LHCN-M2 (cell line): ENCODE results near the gene MYDGF. TPM values are rescaled to one million over a fixed set of nuclear protein-coding genes. Genes with fewer than 3 reads are reported as not detected.
A peak's percentile ranks its signal among the peaks of the same experiment; 100 is the strongest.
"Not testable (repeated sequence)": the region's sequence is repeated elsewhere in the genome, so short reads cannot be mapped to it uniquely, and the experiment has no call there.

Source experiments
- DNase-seq: peaks from one replicate; pipeline ENCODE4 v3.0.0-alpha.2; 2012; ENCODE audit warnings: low read depth
- total RNA-seq: library from RNA; depleted of rRNA; stranded (reverse); fragments of >200 nt; gene quantifications from 2 replicates; pipeline ENCODE4 v1.2.3, GENCODE V29; 2014

The MYDGF gene
- total RNA-seq, 1 experiment from 2014 or later = 151 TPM

DNA sequence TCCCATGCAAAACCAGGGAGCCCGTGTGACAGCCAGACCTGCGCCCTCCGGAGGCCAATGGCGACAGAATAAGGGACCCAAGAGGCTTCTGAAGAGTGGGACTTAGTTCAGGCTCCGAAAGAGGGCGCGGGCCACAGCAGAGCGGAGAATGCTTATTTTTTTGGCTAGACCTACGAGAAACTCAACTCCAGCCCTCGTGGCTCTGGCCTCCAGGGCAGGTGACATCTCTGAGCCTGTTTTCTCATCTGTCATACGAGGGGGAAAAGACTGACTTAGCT lies 30.5 kb upstream of the MYDGF start:
- DNase-seq = no peak

DNA sequence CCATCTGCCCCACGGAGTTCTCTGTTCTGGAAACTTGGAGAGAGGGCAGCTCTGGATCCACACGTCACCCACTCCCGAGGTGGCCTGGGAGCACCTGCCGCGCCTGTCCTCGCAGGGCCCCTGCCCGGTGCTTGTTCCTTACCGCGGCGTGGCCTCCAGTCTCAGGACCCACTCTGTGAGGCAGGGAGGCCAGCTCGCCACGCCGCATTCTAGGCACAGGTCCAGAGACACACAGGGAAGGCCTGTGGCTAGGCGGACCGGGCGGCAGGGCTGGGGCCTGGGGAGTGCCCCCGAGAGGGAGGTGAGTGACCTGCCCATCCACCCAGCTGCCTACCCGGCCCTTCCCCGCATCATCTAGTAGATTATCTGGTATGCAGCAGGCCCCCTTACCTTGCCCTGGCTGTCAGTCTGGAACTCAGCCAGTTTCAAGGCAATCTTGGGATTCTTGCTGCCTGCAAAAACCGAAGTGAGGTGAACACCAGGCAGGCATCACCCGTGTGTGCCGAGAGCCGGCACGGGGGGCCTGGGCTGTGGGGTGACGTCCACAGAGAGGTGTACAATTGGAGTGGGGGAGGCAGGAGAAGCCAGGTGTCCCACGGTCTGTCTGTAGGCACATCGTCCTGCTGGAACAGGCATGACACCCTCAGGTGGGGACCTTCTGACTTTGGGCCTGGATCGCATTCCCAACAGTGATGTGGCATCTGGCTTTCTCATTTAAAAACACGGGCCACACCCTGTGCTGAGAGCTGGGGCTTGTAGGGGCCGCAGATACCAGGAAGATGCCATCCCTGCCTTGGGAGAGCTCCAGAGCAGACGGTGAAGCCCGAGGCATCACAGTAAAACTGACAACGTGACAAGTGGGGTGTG lies 29.9 kb upstream of the MYDGF start:
- no peak for DNase-seq

DNA sequence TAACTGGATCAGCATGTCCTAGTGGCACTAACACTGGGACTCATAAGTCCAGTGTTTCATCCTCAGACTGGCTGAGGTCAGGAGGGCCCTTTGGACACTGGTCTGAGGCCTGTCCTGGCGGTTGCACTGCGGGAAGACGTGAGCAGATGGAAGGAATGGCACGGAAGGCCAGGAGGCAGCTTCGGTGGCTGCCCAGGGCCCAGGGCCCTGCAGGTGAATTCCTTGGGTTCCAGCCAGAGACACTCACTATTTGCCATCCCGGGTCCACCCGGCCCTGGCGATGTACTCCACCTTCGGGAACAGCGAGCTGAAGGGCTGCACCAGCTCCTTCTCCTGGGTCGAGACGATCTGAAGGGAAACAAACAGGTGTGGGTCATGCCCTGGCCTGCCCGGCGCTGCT lies 27.2 kb upstream of the MYDGF start:
- no peak for DNase-seq

DNA sequence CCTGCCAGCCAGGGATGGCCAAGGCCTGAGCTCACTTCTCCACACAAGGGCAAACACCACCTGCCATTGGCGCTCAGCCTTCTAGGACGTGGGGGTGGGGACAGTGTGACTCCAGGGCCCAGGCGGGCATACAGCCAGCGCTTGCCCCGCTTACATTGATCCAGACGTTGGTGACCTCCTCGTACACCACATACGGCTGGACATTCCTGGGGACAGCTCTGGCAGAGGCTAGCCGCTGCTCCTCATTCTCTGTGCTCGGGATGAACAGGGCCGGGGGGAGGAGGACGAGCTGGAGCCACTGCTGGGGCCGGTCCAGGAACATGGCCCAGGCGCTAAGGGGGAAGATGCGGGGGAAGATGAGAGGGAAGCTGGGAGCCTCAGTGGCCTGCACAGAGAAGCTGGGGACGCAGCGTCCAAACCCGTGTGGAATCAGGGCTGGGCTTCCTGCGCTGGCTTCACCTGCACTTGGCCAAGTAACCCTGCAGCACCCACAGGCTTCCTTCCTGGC lies 25.1 kb upstream of the MYDGF start:
- DNase-seq = no peak

DNA sequence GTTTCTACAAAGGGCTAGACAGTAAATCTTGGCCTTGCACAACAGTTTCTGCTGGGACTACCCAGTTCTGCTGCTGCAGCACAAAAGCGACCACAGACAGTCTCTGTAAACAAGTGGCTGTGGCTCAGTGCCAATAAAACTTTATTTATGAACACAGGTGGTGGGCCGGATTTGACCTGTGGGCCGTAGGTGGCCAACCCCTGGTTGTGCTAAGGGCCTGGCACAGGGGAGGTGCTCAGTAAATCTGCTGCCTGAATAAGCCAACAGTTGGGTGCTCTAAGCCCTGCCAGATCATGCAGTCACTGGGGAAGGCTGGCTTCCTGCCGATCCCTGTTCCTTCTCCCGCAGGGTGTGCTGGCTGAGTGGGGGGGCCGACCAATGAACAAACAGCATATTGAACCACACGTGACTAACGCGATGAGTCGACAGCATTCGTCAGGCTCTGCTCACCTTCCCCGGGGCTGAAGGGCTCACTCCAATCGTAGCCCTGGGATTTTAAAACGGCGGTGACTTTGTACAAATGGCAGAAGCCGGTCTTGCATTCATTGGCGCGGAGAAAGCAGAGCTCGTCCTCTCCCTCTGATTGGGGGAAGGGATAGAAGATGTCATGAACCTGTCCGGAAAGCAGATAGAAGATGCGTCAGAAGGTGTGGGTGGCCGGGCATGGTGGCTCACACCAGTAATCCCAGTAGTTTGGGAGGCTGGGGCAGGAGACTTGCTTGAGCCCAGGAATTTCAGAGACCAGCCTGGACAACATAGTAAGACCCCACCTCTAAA lies 24.3 kb upstream of the MYDGF start:
- DNase-seq = peak; percentile 100

DNA sequence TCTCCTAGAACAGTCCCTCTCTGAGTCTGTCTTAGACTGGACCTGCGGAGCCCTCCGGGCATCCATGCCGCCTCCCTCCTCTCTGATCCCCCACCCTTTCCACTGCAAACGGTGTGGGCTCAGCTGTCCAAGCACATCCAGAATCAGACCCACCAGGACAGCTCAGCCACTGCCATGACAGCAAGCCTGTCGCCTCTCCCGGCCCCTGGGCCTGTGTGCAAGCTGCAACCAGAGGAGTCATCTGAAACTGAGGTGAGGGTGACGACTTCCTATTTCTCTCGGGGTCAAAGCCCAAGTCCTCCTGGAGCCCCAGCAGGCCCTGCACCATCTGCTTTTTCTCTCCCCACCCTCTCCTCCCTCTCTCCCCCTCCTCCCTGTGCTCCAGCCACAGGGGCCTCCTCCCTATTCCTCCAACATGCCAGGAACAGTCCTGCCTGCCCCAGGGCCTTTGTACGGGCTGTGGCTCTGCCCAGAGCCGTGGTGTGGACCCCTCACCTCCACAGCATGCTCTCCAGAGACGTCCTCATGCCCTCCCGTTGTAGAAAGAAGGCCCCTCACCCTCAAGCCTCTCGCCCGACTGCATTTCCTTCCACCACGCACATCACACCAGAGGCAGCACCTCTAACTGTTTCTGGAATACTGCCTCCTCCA lies 23.5 kb upstream of the MYDGF start:
- no peak for DNase-seq

DNA sequence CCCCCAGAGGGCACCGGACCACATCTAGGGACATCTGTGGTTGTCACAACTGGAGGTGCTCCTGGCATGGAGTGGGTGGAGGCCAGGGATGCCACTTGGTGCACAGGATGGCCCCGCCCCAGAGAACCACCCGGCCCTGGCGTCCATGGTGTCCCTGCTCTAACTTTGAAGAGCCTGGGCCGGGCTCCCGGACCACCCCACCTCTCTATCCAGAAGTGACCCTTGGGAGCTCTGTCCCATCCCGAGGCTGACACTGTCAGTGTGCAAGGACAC lies 22.9 kb upstream of the MYDGF start:
- DNase-seq = no peak

DNA sequence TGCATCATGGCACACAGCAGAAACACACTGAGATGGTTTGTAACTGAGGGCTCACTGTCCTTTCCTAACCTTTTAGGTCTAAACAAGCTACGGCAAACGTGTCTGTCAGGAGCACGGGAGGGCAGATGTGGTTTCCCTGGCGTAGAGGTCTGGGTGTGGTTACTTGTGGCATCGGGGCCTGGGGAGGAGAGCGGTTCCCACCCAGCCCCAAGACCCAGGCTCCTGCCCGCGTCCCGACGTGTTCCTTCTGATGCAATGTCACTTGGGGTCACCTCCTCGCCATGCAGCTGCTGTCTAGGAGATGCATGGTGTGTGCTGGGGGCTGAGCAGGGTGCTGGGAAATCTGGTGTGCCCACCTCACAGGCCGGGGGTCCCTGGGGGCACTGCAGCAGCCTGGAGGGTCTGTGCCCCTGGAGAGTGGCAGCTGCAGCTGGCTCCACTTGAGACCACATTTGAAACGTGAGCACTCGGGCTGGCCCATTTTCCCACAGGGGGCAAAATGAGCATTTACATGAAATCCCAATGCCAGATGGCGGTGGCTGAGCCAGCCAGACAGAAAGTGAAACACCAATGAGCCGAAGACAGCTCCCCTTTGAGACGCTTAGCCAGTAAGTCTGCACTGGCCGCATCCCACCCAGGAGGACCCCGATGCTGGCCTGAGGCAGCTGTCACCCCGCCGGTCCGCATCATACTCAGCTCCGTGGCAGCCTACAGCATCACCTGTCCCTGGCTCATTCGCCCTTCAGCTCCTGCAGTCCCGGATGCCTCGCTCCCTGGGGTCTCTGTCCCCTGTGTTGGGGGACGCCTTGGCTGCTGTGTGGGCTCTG lies 22.3 kb upstream of the MYDGF start:
- DNase-seq = peak; percentile 44

DNA sequence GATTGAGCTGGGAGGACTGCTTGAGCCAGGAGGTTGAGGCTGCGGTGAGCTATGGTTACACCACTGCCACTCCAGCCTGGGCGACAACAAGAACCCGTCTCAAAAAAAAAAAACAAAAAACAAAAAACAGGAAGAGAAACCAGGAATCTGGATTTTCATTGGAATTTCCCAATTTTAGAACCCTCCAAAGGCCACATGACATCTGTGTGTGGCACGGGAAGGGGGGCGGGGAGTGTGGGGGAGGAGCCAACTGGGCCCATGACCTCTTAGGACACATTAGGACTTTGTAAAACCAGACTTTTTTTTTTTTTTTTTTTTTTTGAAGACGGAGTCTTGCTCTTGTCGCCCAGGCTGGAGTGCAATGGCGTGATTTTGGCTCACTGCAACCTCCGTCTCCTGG lies 21.2 kb upstream of the MYDGF start:
- no peak for DNase-seq

DNA sequence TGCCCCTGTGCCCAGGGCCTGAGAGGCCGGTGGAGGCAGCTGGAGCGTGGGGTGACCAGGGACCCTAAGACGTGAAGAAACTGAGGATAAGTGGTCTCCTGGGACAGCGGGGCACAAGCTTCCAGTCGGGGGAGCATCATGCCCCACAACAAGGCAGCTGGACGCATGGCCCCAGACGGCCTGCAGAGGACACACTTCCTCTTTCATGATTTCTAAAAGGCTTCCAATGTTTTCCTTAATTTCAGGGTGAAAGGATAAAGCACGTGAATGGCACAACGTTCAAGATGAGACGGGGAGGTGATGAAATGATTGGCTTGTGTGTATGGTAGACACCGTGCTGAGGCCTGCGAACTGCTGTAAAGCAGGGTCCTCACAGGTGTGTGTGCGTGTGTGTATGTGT lies 20.2 kb upstream of the MYDGF start:
- DNase-seq = no peak

DNA sequence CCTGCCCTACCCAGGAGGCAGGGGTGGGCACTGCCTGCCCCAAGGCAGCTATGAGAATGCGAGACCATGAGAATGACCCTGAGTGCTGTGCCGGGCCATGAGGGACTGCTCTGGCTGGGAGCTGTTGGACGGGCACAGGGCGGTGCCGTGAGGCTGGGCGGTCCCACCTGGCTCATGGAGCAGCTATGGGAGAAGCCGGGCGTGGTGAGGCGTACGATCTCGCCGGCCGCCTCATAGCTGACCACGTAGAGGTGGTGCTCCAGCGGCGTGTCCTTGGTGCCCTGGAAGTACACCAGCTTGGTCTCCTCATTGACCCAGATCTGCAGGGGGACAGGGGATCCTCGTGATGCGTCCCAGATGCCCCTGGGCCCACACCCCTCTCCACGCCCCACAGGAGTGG lies 19.3 kb upstream of the MYDGF start:
- no peak for DNase-seq

DNA sequence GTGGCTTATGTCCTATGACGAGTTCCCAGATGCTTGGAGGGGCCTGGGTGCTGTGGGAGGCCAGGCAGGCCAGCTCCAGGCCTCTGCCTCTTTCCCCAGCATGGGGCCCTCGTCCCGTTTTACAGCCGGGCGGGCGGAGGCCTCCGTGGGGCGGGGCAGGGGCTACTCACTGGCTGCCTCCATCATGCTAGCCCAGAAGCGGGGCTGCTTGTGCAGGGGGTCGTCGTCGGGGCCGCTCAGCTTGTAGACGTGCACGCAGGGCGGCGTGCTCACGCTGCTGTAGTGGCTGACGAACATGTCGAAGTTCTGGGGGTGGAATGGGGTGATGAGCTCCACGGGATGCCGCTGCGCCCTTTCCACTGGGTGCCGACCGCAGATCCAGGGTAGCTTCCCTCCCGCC lies 18.4 kb upstream of the MYDGF start:
- DNase-seq = no peak

DNA sequence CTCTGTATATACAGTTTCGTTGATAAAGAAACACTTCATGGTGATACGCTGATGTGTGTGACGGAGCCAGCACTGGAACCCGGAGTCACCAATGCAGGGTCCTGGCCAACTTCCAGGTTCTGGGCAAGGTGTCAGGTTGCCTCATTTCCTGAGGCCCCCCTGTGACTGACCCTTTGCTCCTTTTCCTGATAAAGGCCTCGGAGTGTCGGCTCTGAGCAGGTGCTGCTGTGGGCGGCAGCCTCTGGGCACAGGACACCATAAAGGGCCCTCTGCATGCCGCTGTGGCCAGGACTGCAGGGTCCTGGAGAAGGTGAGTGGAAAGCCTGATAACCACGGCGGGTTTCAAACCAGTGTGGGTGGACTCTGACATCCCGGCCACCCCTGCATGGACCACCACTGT lies 17.3 kb upstream of the MYDGF start:
- DNase-seq = no peak

DNA sequence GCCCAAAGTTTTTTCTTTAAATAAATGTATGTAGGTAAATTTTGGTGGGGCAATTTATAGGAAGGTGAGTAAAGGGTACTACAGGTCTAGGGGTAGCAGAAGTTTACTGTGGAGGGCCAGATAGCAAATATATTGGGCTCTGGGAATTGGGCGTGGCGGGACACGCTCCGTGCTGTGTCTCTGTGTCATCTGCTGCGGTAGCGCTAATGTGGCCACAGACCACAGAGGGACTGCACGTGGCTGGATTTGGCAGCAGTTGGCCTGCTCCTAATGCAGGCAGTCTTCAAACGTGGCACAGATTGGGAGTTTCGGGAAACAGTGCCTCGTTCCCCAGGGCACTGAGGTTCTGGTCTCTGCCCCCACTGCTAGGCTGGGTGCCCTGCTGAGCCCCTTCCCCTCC lies 16.6 kb upstream of the MYDGF start:
- DNase-seq = no peak

DNA sequence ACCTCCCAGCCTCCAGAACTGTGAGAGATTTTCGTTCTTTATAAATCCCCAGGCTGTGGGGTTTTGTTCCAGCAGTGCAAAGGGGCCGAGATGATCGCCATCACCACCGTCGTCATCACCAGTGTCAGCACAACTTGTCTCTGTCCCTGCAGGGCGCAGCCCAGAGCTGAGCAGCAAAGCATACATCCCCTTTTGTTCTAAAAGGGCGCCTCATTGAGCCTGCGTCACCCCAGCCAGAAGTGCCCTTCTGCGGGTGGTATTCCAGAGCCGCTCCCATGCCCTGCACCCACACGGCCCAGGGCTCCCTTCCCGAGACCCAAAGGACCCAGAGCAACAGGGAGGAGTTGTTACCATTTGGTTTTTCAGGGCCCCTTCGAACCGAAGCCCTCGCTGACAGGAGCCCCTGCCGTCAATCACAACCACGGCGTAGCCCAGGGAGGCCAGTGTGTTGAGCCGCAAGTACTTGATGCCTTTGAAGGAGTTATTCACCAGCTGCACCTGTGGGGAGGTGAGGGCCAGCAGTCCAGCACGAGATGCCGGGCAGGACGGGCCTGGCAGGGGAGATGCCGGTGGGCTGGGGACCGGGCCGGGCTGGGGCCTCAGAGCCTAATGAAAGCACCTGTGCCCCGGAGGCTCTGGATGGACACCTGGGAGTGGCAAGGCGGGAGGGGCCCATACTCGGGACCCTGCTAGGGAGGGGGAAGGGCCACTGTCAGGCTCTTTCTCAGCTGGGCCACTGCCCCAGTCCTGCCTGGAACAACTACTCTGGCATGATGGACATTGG lies 14.4 kb upstream of the MYDGF start:
- no peak for DNase-seq

DNA sequence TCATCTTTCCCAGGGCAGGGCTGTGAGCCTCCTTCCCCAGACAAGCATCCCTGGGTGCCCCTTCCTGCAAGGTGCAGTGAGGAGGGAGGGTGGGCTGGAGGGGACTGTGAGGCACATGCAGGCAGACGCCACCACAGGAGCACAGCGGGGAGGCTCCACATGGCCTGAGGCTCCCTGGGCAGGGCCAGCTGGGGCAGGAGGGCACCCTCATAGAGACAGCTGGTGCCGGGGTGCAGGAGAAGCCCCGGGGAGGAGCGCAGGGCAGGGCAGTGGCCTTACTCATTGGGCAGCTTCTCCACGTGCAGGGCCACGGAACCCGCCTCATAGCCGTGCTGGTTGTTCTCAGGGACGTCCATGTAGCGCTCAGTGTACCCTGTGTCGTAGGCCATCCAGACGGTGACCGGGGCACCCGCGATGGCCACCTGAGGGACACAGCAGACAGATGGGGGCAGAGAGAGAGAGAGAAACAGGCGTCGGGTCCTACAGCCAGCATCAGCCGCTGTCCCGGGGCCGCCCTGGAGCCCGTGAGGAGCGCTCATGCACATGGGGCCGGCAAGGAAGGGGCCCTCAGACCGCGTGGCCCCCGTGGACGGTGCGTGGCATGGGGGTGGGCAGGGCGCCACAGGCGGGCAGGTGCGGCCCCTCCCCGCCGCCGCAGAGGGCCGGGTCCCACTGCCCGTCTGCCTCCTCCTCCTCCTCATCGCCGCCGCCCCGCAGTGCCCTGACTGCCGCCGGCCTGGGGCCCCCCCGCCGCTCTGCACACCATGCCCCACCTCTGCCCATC lies 12.5 kb upstream of the MYDGF start:
- DNase-seq = no peak

DNA sequence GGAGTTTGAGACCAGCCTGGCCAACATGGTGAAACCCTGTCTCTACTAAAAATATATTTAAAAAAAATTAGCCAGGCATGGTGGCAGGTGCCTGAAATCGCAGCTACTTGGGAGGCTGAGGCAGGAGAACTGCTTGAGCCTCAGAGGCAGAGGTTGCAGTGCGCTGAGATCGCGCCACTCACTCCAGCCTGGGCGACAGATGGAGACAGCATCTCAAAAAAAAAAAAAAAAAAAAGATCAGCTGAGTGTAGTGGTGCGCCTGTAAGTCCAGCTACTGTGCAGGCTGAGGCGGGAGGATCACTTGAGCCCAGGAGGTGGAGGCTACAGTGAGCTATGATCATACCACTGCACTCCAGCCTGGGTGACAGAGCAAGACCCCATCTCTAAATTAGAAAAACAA lies 9.9 kb upstream of the MYDGF start:
- DNase-seq = not testable (repeated sequence)

DNA sequence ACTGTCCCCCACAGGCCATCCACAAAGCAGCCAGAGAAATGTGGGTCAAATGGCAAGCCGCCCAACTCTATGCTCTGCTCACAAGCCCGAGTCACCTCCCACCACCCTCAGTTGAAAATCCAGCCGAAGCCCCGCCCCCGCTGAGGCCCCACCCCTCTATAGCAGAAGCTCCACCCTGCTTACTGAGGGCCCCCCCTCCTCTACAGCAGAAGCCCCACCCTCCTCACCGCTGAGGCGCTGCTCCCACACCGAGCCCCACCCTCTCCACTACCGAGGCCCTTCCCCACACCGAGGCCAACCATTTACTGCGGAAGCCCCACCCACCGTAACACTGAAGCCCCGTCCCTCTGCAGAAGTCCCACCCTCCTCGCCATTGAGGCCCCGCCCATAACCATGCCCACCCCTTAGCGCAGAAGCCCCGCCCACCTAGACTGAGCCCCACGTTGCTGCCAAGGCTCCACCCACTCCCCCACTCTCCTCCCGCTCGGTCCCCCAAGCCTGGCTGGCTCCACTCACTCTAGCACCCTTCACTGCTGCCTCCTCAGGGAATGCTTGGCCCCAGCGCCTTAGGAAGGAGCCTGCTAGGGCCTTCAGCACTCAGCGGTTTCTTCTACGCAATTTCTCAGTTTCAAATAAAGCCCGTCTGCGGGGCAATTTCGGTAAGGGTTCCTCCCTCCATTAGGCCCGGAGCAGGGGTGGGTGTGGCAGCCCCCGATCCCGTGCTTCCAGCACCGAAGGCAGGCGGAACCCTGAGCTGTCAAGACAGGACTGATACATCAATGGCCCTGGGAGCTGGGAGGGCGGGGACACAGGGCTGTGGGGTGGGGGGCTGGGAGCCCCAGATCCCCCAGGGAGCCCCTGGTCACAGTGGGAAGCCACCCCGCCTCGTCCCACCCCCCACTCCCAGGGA lies 9.0 kb upstream of the MYDGF start:
- no peak for DNase-seq
